Hepatic stellate cell (primary cell): Measurements from ENCODE around the gene KANK3.
A peak's percentile ranks its signal among the peaks of the same experiment; 100 is the strongest.
"Not testable (repeated sequence)": the region's sequence is repeated elsewhere in the genome, so short reads cannot be mapped to it uniquely, and the experiment has no call there.

Experiments
- DNase-seq: peaks from one replicate; pipeline ENCODE4 v3.0.0; 2011; ENCODE audit warnings: low spot score

KANK3 gene

DNA sequence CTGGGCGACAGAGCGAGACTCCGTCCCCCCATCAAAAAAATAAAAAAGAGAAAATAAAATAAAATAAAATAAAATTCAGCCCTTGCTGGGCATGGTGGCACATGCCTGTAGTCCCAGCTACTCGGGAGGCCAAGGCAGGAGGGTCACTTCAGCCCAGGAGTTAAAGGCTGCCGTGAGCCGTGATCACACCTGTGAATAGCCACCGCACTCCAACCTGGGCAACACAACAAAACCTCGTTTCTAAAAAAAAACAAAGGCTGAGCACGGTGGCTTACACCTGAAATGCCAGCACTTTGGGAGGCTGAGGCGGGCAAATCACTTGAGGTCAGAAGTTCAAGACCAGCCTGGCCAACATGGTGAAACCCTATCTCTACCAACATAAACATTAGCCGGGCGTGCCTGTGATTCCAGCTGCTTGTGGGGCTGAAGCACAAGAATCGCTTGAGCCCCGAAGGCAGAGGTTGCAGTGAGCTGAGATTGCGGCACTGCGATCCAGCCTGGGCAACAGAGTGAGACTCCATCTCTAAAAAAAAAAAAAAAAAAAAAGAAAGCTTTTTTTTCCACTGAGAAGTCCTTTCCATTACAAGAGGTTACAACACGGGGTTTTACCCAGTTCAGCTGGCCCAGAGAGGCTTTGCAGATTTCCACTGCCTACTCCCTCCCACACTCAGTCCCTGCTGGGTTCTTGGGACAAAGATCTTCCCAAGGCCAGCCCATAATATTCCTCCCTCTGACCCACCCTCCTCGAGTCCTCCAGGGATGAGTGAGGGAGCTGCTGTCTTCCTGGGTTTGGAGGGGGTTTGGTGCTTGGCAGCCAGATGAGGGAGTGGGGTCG, 27.3 kb upstream of the KANK3 start:
- no peak for DNase-seq

GRCh38 chr19:8367327-8368001, 24.4 kb upstream of the KANK3 start:
- DNase-seq = peak; percentile 94

- DNase-seq = no peak
These were observed 23.9 kb upstream of the KANK3 start for GRCh38 chr19:8366961-8367326.

- DNase-seq = no peak
These were observed 23.1 kb upstream of the KANK3 start for GRCh38 chr19:8366121-8366581.

DNA sequence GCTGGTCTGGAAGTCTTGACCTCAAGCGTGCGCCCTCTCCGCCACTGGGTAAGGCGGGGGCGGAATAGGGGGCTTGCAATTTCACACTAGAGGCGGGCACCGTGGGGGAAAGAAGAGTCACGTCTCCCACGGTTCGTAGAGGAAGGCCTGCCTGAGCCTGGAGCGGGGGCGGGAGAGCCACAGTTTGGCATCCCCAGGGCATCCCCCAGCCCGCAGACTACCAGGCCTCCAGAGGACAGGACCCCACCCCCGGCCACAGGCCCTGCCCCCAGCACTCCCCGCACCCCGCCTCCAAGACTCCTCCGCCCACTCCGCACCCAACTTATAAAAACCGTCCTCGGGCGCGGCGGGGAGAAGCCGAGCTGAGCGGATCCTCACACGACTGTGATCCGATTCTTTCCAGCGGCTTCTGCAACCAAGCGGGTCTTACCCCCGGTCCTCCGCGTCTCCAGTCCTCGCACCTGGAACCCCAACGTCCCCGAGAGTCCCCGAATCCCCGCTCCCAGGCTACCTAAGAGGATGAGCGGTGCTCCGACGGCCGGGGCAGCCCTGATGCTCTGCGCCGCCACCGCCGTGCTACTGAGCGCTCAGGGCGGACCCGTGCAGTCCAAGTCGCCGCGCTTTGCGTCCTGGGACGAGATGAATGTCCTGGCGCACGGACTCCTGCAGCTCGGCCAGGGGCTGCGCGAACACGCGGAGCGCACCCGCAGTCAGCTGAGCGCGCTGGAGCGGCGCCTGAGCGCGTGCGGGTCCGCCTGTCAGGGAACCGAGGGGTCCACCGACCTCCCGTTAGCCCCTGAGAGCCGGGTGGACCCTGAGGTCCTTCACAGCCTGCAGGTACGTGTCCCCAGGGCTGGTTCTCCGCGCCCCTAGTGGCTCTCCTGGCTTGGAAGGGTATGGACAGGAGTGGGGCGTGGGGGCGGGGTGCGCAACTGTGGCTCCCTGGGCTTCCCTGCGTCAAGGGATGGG, 21.0 kb upstream of the KANK3 start, which contains the start of gene ANGPTL4:
Gene ANGPTL4 (plus strand): TSS at position 353 of the 969 bp plus-strand sequence. CDS start 167 bp downstream, at position 520.
- DNase-seq = peak; percentile 70

GRCh38 chr19:8361921-8362793, 19.1 kb upstream of the KANK3 start:
- peak; percentile 93 for DNase-seq

DNA sequence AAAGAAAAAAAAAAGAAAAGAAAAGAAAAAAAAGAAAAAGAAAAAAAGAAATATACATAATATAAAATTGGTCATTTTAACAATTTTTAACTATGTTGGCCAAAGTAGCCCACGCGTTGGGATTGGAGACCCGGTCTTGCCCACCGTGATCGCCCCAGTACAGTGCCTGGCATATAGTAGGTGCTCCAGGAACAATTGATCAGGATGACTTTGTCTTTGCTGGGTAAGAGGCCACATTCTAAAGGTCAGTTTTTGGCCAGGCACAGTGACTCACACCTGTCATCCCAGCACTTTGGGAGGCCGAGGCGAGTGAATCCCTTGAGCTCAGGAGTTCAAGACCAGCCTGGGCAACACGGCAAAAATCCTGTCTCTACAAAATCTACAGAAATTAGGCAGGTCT, 17.1 kb upstream of the KANK3 start:
- no peak for DNase-seq

GRCh38 chr19:8358948-8359347, 15.9 kb upstream of the KANK3 start:
- no peak for DNase-seq

GRCh38 chr19:8357007-8357521, 14.0 kb upstream of the KANK3 start:
- no peak for DNase-seq

DNA sequence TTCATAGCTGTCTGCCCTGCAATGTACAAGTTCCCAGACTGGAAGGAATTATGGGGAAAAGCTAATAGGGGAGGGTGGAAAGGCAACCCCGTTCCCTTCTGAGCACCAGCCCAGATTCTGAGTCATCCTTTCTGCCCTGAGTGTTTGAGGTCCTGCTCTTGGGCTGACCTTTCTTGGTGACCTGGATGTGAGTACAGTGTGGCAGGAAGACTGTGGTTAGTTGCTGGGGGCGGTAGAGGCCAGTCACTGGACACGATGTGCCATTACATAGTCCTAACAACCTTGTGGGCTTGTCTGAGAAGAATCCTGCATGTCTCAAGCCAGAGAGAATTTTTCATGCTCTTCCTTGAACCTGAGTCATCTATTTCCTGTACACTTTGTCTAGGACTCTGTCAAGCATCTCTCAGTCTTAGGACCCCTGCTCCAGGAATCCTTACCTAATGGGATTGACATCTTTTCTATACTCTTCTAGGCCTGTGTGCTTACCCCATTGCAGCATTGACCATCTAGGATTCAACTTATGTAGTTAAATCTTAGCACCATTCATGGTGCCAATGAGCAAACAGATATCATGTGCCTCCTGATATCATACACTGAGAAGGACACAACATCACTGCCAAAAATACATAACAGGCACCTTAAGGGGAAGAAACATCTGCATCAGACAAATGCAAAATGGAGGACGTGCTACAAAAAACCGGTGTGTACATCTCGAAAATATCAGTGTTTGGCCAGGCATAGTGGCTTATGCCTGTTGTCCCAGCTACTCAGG, 12.8 kb upstream of the KANK3 start:
- peak; percentile 71 for DNase-seq

DNA sequence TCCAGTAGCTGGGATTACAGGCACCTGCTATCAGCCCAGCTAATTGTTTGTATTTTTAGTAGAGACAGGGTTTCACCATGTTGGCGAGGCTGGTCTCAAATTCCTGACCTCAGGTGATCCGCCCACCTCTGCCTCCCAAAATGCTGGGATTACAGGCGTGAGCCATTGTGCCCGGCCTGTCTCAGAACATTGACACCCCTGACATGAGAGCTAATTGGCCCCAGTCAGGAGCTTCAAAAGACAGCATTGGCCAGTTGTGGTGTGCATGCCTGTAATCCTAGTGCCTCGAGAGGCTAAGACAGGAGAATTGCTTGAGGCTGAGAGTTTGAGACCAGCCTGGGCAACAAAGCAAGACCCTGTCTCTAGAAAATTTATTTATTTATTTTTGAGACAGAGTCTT, 9.8 kb upstream of the KANK3 start:
- DNase-seq = not testable (repeated sequence)

GRCh38 chr19:8352134-8352827, 9.2 kb upstream of the KANK3 start:
- DNase-seq = peak; percentile 57

- DNase-seq = not testable (repeated sequence)
These were observed 6.7 kb upstream of the KANK3 start for GRCh38 chr19:8349629-8350372.

- DNase-seq = no peak
These were observed 402 bp upstream of the KANK3 start for GRCh38 chr19:8343483-8343844.

- no peak for DNase-seq
These were observed 762 bp downstream of the KANK3 start for GRCh38 chr19:8342316-8342683.

GRCh38 chr19:8341504-8341903, 1.6 kb downstream of the KANK3 start:
- not testable (repeated sequence) for DNase-seq

- no peak for DNase-seq
These were observed 2.5 kb downstream of the KANK3 start for GRCh38 chr19:8340341-8341096.

- DNase-seq = no peak
These were observed 4.2 kb downstream of the KANK3 start for GRCh38 chr19:8338835-8339234.
